CD1c-positive myeloid dendritic cell (primary cell): ENCODE data around the gene COBL.

Experiments
- DNase-seq: peaks from one replicate; pipeline ENCODE4 v3.0.0-alpha.2; 2016; ENCODE audit errors: extremely low spot score

The COBL gene

GRCh38 chr7:51307651-51308210 lies 8.9 kb downstream of the COBL start:
- no peak for DNase-seq

- DNase-seq, result no peak
Observed at GRCh38 chr7:51306761-51307160, 9.8 kb downstream of the COBL start.

GRCh38 chr7:51304729-51305128 lies 11.9 kb downstream of the COBL start:
- DNase-seq, result no peak

GRCh38 chr7:51303142-51303525 lies 13.5 kb downstream of the COBL start:
- DNase-seq, result no peak

DNA sequence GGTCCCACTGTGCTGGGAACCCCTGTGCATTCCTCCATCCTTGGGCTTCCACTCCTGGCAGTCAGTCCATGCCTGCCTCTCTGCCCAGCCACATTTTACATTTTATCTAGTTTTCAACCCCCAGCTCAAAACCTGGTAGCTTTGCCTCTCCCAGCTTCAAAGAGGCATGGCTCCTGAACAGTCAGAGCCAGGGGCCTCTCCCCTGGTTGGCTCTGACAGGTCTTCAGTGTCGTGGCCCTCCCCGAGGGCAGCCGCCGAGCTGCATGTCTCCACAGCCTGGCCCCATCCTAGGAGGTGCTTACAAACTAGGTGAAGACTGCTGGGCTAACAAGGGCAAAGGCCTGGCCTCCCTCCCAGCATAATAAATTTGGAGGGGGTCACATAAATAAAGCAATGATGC lies 14.8 kb downstream of the COBL start:
- DNase-seq, result no peak

GRCh38 chr7:51300762-51301674 lies 15.6 kb downstream of the COBL start:
- no peak for DNase-seq

- no peak for DNase-seq
Observed at GRCh38 chr7:51299391-51300133, 17.0 kb downstream of the COBL start.

DNA sequence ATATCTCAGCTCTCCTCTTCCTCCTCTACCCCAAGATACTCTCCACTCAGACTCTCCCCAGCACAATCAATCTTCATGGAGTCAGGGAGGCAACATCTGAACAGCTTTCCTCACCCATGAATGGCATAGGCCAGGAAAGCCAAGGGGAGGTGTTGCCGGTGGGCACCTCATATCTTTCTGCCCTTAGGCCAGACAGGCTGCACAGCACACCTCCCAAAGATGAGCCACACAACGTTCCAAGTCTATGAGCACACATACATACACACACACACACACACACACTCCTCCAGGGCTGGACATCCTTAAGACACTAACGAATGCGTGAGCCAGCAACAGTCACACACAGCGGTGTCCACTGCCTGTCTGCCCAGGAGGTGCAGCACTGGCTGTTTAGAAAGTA lies 17.7 kb downstream of the COBL start:
- DNase-seq, result no peak

DNA sequence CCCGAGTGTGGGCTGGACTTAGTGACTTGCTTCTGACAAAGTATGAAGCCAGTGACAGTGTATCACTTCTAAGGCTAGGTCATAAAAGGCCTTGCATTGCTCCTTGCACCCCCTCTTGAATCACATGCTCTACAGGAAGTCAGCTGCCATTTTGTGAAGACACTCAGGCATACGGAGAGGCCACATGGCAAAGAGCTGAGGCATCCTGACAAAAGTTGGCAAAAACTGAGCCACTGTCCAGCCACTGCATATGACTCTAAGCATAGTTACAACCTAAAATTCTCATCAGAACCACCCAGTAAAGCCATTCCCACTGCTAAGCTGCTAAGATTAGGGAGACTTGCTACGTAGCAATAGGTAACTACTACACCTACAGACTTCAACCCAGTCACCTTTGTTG lies 18.6 kb downstream of the COBL start:
- DNase-seq, result no peak

- DNase-seq, result no peak
Observed at GRCh38 chr7:51295440-51296245, 21.0 kb downstream of the COBL start.

DNA sequence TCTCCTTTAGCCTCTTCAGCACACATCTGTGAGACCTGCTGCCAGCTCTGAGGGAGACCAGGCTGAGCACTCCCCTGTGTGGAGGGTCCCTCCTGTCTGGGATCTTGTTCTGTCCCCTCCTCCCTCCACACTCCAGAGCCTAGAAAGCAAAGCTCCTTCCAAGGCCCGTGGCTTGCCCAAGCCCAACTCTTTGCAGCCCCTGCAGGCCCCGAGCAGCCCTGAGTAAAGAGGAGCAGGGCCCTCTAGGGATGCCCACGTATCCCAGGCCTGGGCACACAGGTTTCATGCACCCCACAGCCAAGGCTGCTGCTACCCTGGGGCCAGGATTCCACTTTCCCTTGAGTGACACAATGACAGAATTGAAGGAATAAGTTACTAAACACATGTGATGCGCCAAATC lies 24.0 kb downstream of the COBL start:
- no peak for DNase-seq

- DNase-seq, result no peak
Observed at GRCh38 chr7:51290702-51291540, 25.7 kb downstream of the COBL start.

GRCh38 chr7:51290304-51290637 lies 26.3 kb downstream of the COBL start:
- DNase-seq, result no peak

GRCh38 chr7:51289623-51290303 lies 26.8 kb downstream of the COBL start:
- no peak for DNase-seq

- no peak for DNase-seq
Observed at GRCh38 chr7:51288896-51289622, 27.6 kb downstream of the COBL start.

DNA sequence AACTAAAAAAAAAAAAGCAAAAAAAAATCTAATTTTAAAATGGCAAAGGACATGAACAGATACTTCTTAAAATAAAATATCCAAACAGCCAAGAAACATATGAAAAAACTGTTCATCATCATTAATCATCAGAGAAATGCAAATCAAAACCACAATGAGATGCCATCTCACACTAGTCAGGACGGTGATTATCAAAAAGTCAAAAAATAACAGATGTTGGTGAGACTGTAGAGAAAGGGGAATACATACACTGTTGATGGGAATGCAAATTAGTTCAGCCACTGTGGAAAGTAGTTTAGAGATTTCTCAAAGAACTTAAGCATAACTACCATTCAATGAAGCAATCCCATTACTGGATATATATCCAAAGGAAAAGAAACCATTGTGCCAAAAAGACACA lies 30.2 kb downstream of the COBL start:
- DNase-seq, result no peak

DNA sequence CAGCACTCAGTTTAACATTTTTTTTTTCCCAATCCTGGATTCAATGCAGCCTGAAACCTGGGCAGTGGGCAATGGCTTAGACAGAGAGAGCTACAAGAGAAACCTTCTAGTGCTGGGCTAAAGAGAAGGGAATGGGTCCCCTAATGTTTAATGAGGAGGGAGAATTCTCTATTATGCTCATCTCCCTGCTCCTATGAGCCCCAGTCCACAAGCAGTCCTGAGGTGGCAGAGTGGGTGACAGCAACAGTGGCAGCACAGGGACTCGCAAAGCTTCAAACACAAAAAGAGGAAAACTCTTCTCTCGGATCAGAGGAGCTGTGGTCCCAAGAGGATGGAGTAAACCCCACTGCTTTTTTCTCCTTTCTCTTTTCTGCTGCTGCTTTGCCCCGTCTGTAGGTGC lies 36.5 kb downstream of the COBL start:
- DNase-seq, result no peak

DNA sequence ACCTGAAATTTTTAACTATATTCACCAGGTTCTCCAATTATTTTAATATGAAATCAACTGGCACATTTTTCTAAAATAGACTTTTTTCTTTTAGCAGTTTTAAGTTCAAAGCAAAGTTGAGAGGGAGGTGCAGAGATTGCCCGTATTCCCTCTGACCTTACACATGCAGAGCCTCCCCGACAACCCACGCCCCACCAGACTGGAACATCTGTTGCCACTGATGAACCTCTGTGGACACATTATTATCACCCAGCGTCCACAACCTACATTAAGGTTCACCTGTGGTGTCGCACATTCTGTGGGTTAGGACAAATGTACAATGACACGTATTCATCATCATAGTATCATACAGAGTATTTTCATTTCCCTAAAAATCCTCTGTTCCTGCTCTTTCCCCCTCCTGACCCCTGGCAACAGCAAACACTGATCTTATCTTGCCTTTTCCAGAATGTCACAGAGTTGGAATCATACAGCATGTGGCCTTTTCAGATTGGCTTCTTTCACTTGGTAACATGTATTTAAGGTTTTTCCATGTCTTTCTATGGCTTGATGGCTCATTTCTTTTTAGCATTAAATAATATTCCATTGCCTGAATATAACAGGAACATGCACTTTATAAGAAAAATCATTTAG lies 37.1 kb downstream of the COBL start:
- DNase-seq, result no peak

- DNase-seq, result no peak
Observed at GRCh38 chr7:51278797-51279196, 37.8 kb downstream of the COBL start.
